Prostate gland (tissue), 2 donors: ENCODE results near the gene LPXN. TPM values are rescaled to one million over a fixed set of nuclear protein-coding genes. Genes with fewer than 3 reads are reported as not detected.

Experiments used
- DNase-seq: peaks from one replicate; pipeline ENCODE4 v3.0.0-alpha.2; 2019; ENCODE audit warnings: low spot score
- H3K27ac ChIP-seq, 2 donors: fragments of 200-600 bp; sonication (generic); 2 replicates each; pipeline ENCODE4 v1.5.1; 2017 to 2019
- H3K27me3 ChIP-seq: fragments of 200-600 bp; sonication (generic); replicated peaks from 2 replicates; pipeline ENCODE4 v1.5.1; 2019; ENCODE audit not compliant: insufficient read depth
- H3K36me3 ChIP-seq, 2 donors: fragments of 200-600 bp; sonication (generic); 1 replicate in 1 of 2; 2 replicates in 1 of 2; pipeline versions ENCODE4 v1.5.1 to v1.8.1; 2017 to 2019
- H3K4me1 ChIP-seq: fragments of 200-600 bp; sonication (generic); replicated peaks from 2 replicates; pipeline ENCODE4 v1.5.1; 2019
- H3K4me3 ChIP-seq, 2 donors: fragments of 200-600 bp; sonication (generic); 2 replicates each; pipeline ENCODE4 v1.5.1; 2017 to 2019
- H3K9me3 ChIP-seq: fragments of 200-600 bp; sonication (generic); 2 replicates; pipeline ENCODE4 v1.5.1; 2017
- CTCF ChIP-seq, 4 experiments: fragments of 200-600 bp in 2 of 4; fragments of 450-650 bp in 2 of 4; sonication (generic) in 2 of 4; IDR thresholded peaks; 1 replicate in 3 of 4; 2 replicates in 1 of 4; pipeline ENCODE4 v1.5.1; 2016 to 2019; ENCODE audit warnings: antibody characterized with exemption in 4 of 4, mild to moderate bottlenecking in 2 of 4, moderate library complexity in 2 of 4
- POLR2A ChIP-seq: fragments of 450-650 bp; IDR thresholded peaks from one replicate; pipeline ENCODE4 v1.6.1; 2016; ENCODE audit warnings: antibody characterized with exemption, mild to moderate bottlenecking
- POLR2AphosphoS5 ChIP-seq: sonication (generic); formaldehyde crosslinking; IDR thresholded peaks from one replicate; pipeline ENCODE4 v1.6.1; 2017; ENCODE audit warnings: antibody characterized with exemption
- whole genome bisulfite sequencing: methylation state at CpG from one replicate; pipeline ENCODE4 v1.1.5; 2018; 5-methylcytosine and 5-hydroxymethylcytosine counted together
- intact Hi-C: fragments of 100-400 bp; cut with DNase I; formaldehyde crosslinking; loops from one replicate; pipeline ENCODE4 v1.14.2; 2022
- total RNA-seq, 2 donors: library from RNA; depleted of rRNA; stranded (reverse); fragments of >200 nt; gene quantifications; one replicate each; pipeline ENCODE4 v1.1.0, GENCODE V29; 2016

LPXN gene
- total RNA-seq, 2 donors from 2014 or later = 5.4 to 9.4 TPM

GRCh38 chr11:58513747-58514367, 61.8 kb downstream of the LPXN start:
- peak; percentile 30 for DNase-seq
- no peak overlapping the region for H3K27ac ChIP-seq
- no peak for TF ChIP-seq POLR2A
- TF ChIP-seq POLR2AphosphoS5 = peak; percentile 15
- peak in 3 of 4 experiments; percentile 38 to 59 (median 53) for TF ChIP-seq CTCF (IDR thresholded peaks at IDR 0.05)
- H3K4me1 ChIP-seq = no peaks in the 10 kb centered on the region
- H3K9me3 ChIP-seq = no peaks in the 10 kb centered on the region
- no peak overlapping the region for H3K4me3 ChIP-seq
- no peaks in the 10 kb centered on the region for H3K36me3 ChIP-seq
- WGBS = 27% methylated on average over 5 of the region's 5 CpGs
- no peaks in the 10 kb centered on the region for H3K27me3 ChIP-seq
- intact Hi-C loops = loop anchor here (10.0 kb wide), 1 partner anchor 709 kb away; no protein-coding TSS in a partner anchor

- Histone ChIP-seq H3K27me3 (no peaks in the 10 kb centered on the region), H3K9me3 (no peaks in the 10 kb centered on the region), H3K4me1 (no peaks in the 10 kb centered on the region), H3K4me3 (no peak overlapping the region), H3K36me3 (no peaks in the 10 kb centered on the region), H3K27ac (no peak overlapping the region)
- intact Hi-C loops = loop anchor here (10.0 kb wide), 1 partner anchor 707 kb away; no protein-coding TSS in a partner anchor
- TF ChIP-seq POLR2AphosphoS5 (no peak), POLR2A (no peak), CTCF (IDR thresholded peaks at IDR 0.05) (no peak)
- DNase-seq = no peak
- 85% methylated on average over 3 of the region's 3 CpGs for WGBS
Measured at GRCh38 chr11:58511636-58512035, 64.0 kb downstream of the LPXN start.

GRCh38 chr11:58509748-58510147, 65.9 kb downstream of the LPXN start:
- 64% methylated on average over 1 of the region's 1 CpG for WGBS
- Histone ChIP-seq H3K4me3 (no peak overlapping the region), H3K27ac (no peak overlapping the region), H3K27me3 (no peaks in the 10 kb centered on the region), H3K9me3 (no peaks in the 10 kb centered on the region), H3K4me1 (no peaks in the 10 kb centered on the region), H3K36me3 (no peaks in the 10 kb centered on the region)
- intact Hi-C loops = loop anchor here (10.0 kb wide), 1 partner anchor 705 kb away; no protein-coding TSS in a partner anchor
- no peak for DNase-seq
- no peak for TF ChIP-seq POLR2A
- TF ChIP-seq POLR2AphosphoS5 = no peak
- TF ChIP-seq CTCF (IDR thresholded peaks at IDR 0.05) = no peak

GRCh38 chr11:58508814-58509213, 66.8 kb downstream of the LPXN start:
- Histone ChIP-seq H3K27ac (no peak overlapping the region), H3K36me3 (no peaks in the 10 kb centered on the region), H3K4me3 (no peak overlapping the region), H3K4me1 (no peaks in the 10 kb centered on the region), H3K27me3 (no peaks in the 10 kb centered on the region), H3K9me3 (no peaks in the 10 kb centered on the region)
- TF ChIP-seq POLR2A = no peak
- TF ChIP-seq CTCF (IDR thresholded peaks at IDR 0.05) = no peak
- TF ChIP-seq POLR2AphosphoS5 = no peak
- intact Hi-C loops = no loop called here
- DNase-seq = no peak

- 91% methylated on average over 1 of the region's 1 CpG for WGBS
- no peak for DNase-seq
- intact Hi-C loops = no loop called here
Measured at GRCh38 chr11:58508005-58508404, 67.7 kb downstream of the LPXN start, which contains the start of gene OR5B21. Gene OR5B21 (minus strand): TSS chr11:58508105. CDS start chr11:58508105, 0 bp downstream.

More at GRCh38 chr11:58508005-58508404, 67.7 kb downstream of the LPXN start, which contains the start of gene OR5B21:
- no peaks in the 10 kb centered on the region for H3K9me3 ChIP-seq
- TF ChIP-seq POLR2AphosphoS5 (no peak), POLR2A (no peak)
- H3K4me1 ChIP-seq = no peaks in the 10 kb centered on the region
- H3K27ac ChIP-seq = no peak within 1 kb of the TSS
- no peak within 1 kb of the TSS for H3K4me3 ChIP-seq
- H3K36me3 ChIP-seq = no peaks in the 10 kb centered on the region
- H3K27me3 ChIP-seq = no peaks in the 10 kb centered on the region
